Raji (cell line): Measurements from ENCODE around the gene CTDSPL.

Experiments used
- POLR2A ChIP-seq: IDR thresholded peaks from 2 replicates; pipeline ENCODE4 v1.6.1; 2011; ENCODE audit warnings: low read depth, low read length, control low read depth; ENCODE audit not compliant: insufficient read depth

CTDSPL gene

DNA sequence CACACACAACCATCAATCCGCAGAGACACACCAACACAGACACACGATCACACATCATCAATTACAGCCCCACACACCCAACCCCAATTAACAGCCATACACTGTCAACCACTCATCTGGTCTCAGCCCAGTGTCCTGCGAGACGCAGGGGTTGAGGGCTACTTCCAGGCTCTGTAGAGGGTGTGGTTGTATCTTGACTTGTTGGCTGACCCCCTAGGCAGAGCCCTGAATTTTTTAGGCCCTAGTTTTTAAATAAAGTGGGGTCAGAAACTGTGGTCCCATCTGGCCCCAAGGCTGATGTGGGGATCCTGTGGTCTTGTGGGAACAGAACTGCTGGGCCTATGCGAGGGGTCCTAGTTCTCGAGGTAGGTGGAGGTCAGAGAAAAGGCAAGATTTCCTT lies 138.2 kb downstream of the CTDSPL start:
- no peak for TF ChIP-seq POLR2A

DNA sequence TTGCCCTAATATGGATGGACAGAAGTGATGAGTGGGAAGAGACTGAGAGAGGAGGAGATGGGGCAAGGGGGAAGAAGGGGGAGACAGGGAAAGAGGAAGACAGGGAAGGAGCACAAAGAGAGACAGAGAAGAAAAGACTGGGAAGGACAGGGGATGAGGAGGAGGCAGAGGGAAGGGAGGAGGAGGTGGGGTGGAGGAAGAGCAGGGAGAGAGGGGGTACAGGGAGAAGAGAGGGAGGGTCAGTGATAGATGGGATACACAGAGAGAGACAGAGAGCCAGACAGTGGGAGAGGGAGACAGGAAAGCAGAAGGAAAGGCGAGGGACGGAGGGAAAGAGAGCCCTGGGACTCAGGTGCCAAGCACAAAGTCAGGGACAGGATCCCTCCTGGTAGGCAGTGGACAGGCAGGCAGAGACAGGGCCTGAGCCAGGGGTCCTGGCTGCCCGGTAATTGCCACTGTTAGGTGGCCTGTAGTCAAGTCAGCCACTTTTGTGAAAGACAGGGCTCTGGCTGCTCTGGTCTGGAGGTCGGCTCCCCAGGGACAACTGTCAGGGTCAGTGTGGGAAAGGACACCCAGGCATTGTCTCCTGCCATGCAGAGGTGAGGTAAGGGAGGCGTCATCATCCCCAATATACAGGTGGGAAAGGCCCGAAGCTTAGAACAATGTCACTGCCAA lies 138.7 kb downstream of the CTDSPL start:
- TF ChIP-seq POLR2A: no peak

DNA sequence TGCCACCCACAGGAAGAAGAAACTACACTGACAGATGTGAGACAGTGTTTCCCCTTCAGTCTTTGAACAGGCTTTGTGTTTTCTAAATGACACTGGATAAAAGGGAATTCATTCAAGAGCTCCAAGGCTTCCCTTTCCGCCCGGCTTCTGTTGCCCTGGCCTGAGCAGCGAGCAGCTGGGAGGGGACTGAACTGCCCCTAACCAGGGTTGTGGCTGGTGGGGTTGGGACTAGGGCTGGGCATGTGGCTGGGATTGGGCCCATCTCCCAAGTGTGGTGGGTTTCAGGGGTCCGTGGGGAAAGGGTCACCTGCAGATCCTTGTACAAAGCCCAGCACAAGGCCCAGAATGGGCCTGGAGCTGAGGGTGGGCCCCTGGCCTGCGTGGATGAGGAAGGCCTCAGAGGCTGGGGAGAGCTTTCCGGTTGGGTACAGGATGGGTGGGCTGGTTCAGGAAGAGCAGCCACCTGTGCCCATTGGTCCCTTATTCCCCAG lies 139.3 kb downstream of the CTDSPL start:
- no peak for TF ChIP-seq POLR2A

DNA sequence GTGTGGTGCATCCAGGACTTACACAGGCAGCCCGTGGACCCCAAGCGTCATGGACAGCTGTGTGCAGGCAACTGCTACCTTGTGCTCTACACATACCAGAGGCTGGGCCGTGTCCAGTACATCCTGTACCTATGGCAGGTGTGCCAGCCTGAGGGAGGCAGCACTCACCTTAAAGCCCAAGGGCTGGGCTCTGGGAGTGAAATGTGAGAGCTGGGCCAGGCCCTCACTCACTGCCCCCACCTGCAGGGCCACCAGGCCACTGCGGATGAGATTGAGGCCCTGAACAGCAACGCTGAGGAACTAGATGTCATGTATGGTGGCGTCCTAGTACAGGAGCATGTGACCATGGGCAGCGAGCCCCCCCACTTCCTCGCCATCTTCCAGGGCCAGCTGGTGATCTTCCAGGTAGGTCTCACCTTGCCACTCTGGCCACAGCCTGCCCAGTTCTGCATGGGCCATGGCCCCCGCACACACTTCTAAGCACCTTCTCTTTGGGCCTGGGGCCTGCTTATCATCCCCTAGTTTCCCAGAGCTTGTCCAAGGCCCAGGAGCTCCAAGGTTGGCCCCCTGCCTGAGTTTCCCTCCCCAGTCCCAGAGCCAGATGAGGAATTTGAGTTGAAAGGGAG lies 139.9 kb downstream of the CTDSPL start:
- no peak for TF ChIP-seq POLR2A

DNA sequence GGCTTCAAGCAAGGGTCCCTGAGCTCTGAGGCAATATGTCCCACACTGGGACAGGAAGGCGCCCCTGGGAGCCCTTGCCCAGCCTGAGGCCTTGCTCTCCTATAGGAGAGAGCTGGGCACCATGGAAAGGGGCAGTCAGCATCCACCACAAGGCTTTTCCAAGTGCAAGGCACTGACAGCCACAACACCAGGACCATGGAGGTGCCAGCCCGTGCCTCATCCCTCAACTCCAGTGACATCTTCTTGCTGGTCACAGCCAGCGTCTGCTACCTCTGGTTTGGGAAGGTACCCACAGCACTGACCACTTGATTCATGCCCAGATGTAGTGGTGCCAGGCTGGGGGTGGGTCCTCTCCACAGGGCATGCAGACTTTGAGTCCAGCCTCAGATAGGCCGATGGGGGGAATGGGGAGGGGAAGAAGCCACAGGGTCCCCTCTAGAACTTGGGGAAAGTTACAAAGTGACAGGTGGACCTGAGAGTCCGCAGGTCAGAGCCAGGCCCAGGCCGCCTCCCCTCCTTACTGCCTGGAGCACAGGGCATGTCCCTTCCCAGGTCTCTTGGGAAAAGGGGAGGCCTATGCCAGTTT lies 140.7 kb downstream of the CTDSPL start:
- no peak for TF ChIP-seq POLR2A

DNA sequence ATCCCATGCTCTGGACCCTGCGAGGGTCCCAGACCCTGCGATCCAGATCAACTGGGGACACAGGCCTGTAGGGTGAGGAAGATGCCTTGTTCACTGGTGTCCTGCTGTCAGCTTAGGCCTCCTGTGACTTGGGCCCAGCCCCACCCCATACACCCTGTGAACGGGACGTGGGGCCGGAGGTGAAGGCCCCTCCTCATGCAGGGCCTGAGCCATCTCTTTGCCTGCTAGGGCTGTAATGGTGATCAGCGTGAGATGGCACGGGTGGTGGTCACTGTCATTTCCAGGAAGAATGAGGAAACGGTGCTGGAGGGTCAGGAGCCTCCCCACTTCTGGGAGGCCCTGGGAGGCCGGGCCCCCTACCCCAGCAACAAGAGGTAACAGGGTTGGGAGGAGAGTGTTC lies 141.3 kb downstream of the CTDSPL start:
- no peak for TF ChIP-seq POLR2A

DNA sequence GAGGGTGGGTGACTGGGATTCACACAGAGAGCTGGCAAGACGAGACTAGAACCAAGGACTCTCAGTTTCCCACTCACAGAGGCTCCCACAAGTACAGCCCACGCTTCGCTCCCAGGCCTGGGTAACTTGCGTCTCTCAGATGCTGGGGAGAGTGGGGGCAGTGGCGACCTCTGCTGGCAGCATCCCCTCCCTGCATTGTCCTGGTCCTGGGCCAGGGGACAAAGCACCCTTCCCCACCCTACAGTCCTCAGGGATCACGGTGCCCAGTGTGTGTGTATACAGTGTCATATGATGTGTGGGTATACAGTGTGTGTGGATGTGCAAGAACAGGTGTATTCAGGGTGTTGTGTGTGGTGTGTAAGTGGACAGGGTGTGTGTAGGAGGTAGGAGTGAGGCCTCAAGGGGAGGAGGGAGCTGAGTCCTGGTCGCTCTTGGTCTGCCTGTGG lies 141.7 kb downstream of the CTDSPL start:
- no peak for TF ChIP-seq POLR2A

DNA sequence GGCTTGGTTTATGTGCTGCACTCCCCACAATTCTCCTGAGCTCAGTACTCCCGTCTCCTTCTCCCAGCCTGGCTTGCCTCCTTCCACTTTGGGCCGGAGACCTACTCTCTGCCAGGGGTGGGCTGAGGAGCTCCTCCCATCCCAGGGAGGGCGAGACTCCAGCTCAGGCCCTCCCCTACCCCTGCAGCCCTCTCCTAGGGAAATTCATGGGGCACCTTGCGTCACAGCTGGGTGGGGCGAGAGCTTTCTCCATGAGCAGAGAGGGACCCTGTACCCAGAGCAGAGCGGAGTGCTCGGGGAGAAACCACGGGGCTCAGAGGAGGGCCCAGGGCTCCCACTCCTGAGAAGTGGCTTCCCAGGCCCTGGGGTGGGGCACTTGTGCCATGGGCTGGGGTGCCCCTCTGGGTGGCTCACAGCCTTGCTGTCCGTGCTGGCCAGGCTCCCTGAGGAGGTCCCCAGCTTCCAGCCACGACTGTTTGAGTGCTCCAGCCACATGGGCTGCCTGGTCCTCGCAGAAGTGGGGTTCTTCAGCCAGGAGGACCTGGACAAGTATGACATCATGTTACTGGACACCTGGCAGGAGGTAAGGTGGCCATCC lies 142.2 kb downstream of the CTDSPL start:
- TF ChIP-seq POLR2A: no peak

DNA sequence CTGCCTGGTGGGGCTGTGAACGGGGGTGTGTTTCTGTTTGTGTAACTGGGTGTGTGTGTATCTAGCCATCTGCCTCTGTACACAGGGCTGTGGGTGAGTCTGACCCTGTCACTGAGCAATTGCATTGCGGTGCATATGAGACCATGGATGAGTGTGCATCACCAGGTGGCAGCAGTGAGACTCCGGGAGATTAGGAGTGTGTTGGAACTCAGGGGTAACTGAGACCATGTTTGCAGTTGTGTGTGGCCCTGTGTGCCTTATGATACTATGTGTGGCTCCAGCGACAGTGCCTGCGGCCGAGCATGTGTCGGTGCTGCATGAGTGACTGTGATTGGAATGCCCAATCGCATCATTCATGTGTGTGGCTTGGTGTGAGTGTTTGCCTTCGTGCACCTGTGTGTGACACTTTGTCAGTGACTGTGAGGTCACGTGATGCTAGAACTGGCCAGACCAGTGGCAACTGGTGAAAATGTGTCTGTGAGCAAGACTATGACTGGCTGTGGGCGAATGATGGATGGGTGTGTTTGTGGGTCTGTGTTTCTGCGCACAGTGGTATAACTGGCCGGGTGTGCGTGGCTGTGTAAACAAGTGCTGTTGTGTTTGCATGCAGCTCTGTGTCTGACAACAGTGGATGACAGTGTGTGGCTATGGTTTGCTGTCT lies 142.9 kb downstream of the CTDSPL start:
- TF ChIP-seq POLR2A: no peak

DNA sequence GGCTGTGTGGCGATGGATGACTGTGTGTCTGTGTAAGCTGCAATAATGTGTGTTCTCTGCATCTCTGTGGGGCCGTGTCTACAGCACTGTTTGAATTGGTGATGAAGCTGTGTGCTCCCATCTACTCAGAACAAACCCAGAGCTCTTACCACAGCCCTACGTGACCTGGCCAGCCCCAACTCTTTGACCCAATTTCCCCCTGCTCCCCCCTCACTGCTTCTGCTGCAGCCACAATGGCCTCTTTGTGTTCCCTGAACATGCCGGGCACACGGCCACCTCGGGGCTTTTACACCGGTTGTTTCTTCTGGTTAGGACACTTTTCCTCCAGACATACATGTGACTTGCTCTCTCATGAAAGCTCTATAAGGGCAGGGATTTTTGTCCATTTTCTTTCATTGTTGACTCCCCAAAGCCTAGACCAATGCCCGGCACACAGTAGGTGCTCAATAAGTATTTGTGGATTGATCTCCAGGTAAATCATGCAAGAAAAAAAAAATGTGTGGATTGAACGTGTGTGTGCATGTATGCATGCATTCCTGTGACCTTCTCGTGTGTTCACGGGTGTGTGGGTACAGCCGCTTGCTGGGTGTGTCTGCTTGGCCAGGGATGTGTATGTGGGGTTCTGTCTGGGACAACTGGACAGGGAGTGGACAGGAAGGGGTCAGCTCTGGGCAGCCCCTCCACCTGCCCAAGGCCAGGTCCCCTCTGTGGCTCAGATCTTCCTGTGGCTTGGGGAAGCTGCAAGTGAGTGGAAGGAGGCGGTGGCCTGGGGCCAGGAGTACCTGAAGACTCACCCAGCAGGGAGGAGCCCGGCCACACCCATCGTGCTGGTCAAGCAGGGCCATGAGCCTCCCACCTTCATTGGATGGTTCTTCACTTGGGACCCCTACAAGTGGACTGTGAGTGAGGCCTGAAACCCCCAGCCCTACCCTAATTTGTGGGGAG lies 143.7 kb downstream of the CTDSPL start:
- TF ChIP-seq POLR2A: no peak

DNA sequence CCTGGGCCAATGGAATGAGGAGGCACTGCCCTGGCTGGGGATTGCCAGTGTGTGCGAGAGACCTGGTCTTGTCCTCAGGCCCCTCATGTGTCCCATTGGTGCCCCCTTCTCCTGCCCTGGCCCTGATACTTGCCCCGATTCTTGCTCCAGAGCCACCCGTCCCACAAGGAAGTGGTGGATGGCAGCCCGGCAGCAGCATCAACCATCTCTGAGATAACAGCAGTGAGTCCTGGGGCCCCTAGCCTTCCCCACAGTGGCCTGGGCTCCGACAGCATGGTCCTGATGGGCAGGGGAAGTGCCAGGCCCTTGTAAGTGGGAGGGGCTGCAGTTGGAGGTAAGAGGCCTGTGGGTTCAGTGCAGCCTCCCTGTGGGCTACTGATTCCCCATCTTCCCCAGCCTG lies 144.4 kb downstream of the CTDSPL start:
- TF ChIP-seq POLR2A: no peak

DNA sequence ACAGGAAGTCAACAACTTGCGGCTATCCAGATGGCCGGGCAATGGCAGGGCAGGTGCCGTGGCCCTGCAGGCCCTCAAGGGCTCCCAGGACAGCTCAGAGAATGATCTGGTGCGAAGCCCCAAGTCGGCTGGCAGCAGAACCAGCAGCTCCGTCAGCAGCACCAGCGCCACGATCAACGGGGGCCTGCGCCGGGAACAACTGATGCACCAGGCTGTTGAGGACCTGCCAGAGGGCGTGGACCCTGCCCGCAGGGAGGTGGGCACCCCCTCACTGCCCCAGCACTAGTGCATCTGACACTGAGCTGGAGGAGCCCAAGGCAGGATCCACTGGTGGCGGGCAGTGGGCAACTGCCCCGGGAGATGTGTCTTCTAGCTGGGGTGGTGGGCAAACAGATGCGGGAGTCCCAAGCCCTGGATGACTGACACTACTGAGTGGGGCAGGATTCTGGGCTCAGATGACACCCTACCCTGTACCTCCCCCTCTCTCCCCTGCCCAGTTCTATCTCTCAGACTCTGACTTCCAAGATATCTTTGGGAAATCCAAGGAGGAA lies 144.8 kb downstream of the CTDSPL start:
- no peak for TF ChIP-seq POLR2A

DNA sequence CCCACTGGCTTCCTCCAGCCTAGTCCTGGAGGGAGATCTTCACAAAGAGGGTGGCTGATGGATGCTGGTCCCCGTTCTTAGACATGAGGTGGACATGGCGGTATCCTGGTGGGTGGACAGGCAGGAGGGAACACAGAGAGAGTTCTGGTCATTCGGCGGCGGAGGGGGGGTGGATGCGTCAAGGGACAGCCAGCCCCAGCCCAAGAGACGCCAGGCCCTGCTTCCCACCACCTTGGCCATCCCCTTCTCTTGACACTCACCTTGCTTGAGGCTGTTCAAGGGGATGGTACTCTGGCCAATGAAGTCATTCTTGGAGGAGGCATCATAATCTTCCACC lies 146.0 kb downstream of the CTDSPL start:
- TF ChIP-seq POLR2A: no peak

DNA sequence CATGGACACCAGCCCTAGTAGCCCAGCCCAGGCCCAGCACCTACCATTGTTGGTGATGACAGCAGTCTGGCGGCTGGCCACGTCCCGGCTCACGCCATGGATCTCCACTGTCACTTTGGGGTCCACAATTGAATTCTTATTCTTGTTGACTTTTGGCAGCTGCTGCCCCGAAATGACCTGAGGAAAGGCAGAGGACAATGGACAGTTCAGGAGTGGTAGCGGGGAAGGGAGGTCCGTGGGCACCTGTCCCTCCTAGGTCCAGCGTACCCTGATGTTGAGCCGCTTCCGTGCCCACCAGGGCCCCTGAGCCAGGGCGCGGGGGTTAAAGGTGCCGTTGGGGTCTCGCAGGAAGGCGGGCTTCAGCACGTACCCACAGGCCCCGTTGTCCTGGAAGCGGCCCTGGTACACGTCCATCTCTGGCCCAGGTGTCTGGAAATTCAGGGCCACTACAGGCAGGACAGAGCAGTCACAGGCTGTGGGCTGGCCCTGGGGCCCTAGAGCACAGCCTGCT lies 146.6 kb downstream of the CTDSPL start:
- TF ChIP-seq POLR2A: no peak
